HepG2 (cell line): ENCODE results near the gene NCBP2. TPM values are rescaled to one million over a fixed set of nuclear protein-coding genes. Genes with fewer than 3 reads are reported as not detected.

Experiments
- FOXK1 ChIP-seq: sonication (generic); formaldehyde crosslinking; IDR thresholded peaks from 2 replicates; pipeline ENCODE4 v1.4.0; 2020; ENCODE audit warnings: low read depth, missing genetic modification reagents, borderline replicate concordance
- NFYB ChIP-seq: sonication (generic); formaldehyde crosslinking; IDR thresholded peaks from 2 replicates; pipeline ENCODE4 v1.4.0; 2020; ENCODE audit warnings: missing genetic modification reagents
- PHB2 ChIP-seq: fragments of 450-650 bp; IDR thresholded peaks from 2 replicates; pipeline ENCODE4 v1.6.1; 2018; ENCODE audit not compliant: partially characterized antibody
- STAG1 ChIP-seq: sonication (generic); formaldehyde crosslinking; IDR thresholded peaks from 2 replicates; pipeline ENCODE4 v1.4.0; 2020; ENCODE audit warnings: missing genetic modification reagents
- TOPORS ChIP-seq: sonication (generic); formaldehyde crosslinking; IDR thresholded peaks from 2 replicates; pipeline ENCODE4 v1.8.0; 2023; ENCODE audit warnings: mild to moderate bottlenecking, missing genetic modification reagents
- YEATS2 ChIP-seq: sonication (generic); formaldehyde crosslinking; IDR thresholded peaks from 2 replicates; pipeline ENCODE4 v1.4.0; 2020; ENCODE audit warnings: missing genetic modification reagents, borderline replicate concordance
- ZNF282 ChIP-seq: fragments of 450-650 bp; IDR thresholded peaks from 2 replicates; pipeline ENCODE4 v1.6.1; 2018; ENCODE audit not compliant: partially characterized antibody
- ZNF326 ChIP-seq: sonication (generic); formaldehyde crosslinking; IDR thresholded peaks from 2 replicates; pipeline ENCODE4 v1.4.0; 2020; ENCODE audit warnings: missing genetic modification reagents, borderline replicate concordance
- ZNF337 ChIP-seq: sonication (generic); formaldehyde crosslinking; IDR thresholded peaks from 2 replicates; pipeline ENCODE4 v1.5.1; 2020; ENCODE audit warnings: missing genetic modification reagents, low read depth, mild to moderate bottlenecking, borderline replicate concordance
- ZNF510 ChIP-seq: sonication (generic); formaldehyde crosslinking; IDR thresholded peaks from 2 replicates; pipeline ENCODE4 v1.4.0; 2020; ENCODE audit warnings: low read depth, mild to moderate bottlenecking, missing genetic modification reagents
- ZNF766 ChIP-seq: sonication (generic); formaldehyde crosslinking; IDR thresholded peaks from 2 replicates; pipeline ENCODE4 v1.5.0; 2020; ENCODE audit warnings: missing genetic modification reagents, borderline replicate concordance
- polyA plus RNA-seq, 8 experiments: library from polyadenylated mRNA; depleted of rRNA in 3 of 8; stranded (reverse) in 7 of 8; unstranded in 1 of 8; fragments of >200 nt; fragmentation: Illumina TruSeq in 4 of 8; extraction: Trizol in 4 of 8; gene quantifications; 2 replicates each; pipeline versions ENCODE4 v1.2.1 to v1.2.3, GENCODE V29; 2011 to 2016; ENCODE audit warnings: low read depth in 4 of 8, missing spikeins in 1 of 8, mixed read lengths in 1 of 8; ENCODE audit not compliant: insufficient read depth in 1 of 8
- total RNA-seq, 5 experiments: library from RNA; depleted of rRNA; stranded (reverse); fragments of >200 nt; fragmentation: Illumina TruSeq; extraction: Trizol; gene quantifications; 2 replicates each; pipeline ENCODE4 v1.2.3, GENCODE V29; 2016; ENCODE audit warnings: low read depth in 1 of 5
- TF ChIP-seq, protein P1 (sequence below): fragments of 450-650 bp; IDR thresholded peaks from 2 replicates; pipeline ENCODE4 v1.6.1; 2016
- TF ChIP-seq, protein P2 (sequence below): IDR thresholded peaks from 2 replicates; pipeline ENCODE4 v1.6.1; 2016; ENCODE audit warnings: mild to moderate bottlenecking
- TF ChIP-seq, protein P3 (sequence below): sonication (generic); formaldehyde crosslinking; IDR thresholded peaks from 2 replicates; pipeline ENCODE4 v1.4.0; 2020; ENCODE audit warnings: missing genetic modification reagents, borderline replicate concordance
- TF ChIP-seq, protein P4 (sequence below): sonication (generic); formaldehyde crosslinking; conservative IDR thresholded peaks from 2 replicates; pipeline ENCODE4 v1.4.0; 2020; ENCODE audit warnings: mild to moderate bottlenecking, missing genetic modification reagents, moderate library complexity
- TF ChIP-seq, protein P5 (sequence below): sonication (generic); formaldehyde crosslinking; IDR thresholded peaks from 2 replicates; pipeline ENCODE4 v1.4.0; 2020; ENCODE audit warnings: mild to moderate bottlenecking, missing genetic modification reagents, borderline replicate concordance
- TF ChIP-seq, protein P6 (sequence below): sonication (generic); formaldehyde crosslinking; IDR thresholded peaks from 2 replicates; pipeline ENCODE4 v1.5.0; 2020; ENCODE audit warnings: missing genetic modification reagents

NCBP2 gene
- total and polyA plus RNA-seq, 2 of the 13 experiments (the other 11 are each of a cell fraction or from before 2014, with no cell fraction given) = 58.7 to 95.5 TPM

DNA sequence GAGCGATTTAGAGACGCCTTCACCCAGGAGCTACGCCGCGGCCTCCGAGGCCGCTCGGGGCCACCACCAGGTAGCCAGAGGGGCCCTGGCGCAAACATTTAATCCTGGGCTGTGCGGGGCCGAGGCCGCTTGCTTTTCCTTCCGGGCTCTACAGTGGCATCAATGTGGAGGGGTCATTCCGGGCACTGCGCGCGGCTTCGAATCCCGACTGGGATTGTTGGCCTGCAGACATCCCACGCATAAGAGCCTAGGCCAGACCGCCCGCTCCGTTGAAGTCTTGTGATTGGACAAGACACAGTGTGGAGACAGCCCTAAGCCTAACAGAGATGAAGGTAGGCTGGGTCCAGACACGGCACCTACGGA is 568 bp upstream of the NCBP2 start (continued):
- TF ChIP-seq, protein P1, sequence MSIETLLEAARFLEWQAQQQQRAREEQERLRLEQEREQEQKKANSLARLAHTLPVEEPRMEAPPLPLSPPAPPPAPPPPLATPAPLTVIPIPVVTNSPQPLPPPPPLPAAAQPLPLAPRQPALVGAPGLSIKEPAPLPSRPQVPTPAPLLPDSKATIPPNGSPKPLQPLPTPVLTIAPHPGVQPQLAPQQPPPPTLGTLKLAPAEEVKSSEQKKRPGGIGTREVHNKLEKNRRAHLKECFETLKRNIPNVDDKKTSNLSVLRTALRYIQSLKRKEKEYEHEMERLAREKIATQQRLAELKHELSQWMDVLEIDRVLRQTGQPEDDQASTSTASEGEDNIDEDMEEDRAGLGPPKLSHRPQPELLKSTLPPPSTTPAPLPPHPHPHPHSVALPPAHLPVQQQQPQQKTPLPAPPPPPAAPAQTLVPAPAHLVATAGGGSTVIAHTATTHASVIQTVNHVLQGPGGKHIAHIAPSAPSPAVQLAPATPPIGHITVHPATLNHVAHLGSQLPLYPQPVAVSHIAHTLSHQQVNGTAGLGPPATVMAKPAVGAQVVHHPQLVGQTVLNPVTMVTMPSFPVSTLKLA = no peak
- no peak for TF ChIP-seq TOPORS (CRISPR knock-in tag)
- no peak for TF ChIP-seq YEATS2
- TF ChIP-seq ZNF337 = no peak
- TF ChIP-seq, protein P2, sequence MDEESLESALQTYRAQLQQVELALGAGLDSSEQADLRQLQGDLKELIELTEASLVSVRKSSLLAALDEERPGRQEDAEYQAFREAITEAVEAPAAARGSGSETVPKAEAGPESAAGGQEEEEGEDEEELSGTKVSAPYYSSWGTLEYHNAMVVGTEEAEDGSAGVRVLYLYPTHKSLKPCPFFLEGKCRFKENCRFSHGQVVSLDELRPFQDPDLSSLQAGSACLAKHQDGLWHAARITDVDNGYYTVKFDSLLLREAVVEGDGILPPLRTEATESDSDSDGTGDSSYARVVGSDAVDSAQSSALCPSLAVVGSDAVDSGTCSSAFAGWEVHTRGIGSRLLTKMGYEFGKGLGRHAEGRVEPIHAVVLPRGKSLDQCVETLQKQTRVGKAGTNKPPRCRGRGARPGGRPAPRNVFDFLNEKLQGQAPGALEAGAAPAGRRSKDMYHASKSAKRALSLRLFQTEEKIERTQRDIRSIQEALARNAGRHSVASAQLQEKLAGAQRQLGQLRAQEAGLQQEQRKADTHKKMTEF (CRISPR knock-in tag) = no peak
- TF ChIP-seq, protein P3, sequence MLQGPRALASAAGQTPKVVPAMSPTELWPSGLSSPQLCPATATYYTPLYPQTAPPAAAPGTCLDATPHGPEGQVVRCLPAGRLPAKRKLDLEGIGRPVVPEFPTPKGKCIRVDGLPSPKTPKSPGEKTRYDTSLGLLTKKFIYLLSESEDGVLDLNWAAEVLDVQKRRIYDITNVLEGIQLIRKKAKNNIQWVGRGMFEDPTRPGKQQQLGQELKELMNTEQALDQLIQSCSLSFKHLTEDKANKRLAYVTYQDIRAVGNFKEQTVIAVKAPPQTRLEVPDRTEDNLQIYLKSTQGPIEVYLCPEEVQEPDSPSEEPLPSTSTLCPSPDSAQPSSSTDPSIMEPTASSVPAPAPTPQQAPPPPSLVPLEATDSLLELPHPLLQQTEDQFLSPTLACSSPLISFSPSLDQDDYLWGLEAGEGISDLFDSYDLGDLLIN (CRISPR knock-in tag) = peak; percentile 20; the same call in 1 of the 2 replicates
- TF ChIP-seq, protein P4, sequence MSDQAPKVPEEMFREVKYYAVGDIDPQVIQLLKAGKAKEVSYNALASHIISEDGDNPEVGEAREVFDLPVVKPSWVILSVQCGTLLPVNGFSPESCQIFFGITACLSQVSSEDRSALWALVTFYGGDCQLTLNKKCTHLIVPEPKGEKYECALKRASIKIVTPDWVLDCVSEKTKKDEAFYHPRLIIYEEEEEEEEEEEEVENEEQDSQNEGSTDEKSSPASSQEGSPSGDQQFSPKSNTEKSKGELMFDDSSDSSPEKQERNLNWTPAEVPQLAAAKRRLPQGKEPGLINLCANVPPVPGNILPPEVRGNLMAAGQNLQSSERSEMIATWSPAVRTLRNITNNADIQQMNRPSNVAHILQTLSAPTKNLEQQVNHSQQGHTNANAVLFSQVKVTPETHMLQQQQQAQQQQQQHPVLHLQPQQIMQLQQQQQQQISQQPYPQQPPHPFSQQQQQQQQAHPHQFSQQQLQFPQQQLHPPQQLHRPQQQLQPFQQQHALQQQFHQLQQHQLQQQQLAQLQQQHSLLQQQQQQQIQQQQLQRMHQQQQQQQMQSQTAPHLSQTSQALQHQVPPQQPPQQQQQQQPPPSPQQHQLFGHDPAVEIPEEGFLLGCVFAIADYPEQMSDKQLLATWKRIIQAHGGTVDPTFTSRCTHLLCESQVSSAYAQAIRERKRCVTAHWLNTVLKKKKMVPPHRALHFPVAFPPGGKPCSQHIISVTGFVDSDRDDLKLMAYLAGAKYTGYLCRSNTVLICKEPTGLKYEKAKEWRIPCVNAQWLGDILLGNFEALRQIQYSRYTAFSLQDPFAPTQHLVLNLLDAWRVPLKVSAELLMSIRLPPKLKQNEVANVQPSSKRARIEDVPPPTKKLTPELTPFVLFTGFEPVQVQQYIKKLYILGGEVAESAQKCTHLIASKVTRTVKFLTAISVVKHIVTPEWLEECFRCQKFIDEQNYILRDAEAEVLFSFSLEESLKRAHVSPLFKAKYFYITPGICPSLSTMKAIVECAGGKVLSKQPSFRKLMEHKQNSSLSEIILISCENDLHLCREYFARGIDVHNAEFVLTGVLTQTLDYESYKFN (CRISPR knock-in tag) = peak; percentile 7; the same call in 1 of the 2 replicates
- TF ChIP-seq STAG1 (CRISPR knock-in tag) = no peak
- no peak for TF ChIP-seq PHB2
- no peak for TF ChIP-seq FOXK1
- no peak for TF ChIP-seq ZNF326 (CRISPR knock-in tag)
- TF ChIP-seq ZNF282 = no peak
- TF ChIP-seq, protein P5, sequence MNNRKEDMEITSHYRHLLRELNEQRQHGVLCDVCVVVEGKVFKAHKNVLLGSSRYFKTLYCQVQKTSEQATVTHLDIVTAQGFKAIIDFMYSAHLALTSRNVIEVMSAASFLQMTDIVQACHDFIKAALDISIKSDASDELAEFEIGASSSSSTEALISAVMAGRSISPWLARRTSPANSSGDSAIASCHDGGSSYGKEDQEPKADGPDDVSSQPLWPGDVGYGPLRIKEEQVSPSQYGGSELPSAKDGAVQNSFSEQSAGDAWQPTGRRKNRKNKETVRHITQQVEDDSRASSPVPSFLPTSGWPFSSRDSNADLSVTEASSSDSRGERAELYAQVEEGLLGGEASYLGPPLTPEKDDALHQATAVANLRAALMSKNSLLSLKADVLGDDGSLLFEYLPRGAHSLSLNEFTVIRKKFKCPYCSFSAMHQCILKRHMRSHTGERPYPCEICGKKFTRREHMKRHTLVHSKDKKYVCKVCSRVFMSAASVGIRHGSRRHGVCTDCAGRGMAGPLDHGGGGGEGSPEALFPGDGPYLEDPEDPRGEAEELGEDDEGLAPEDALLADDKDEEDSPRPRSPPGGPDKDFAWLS = 0 out of 2 replicates have a peak, but pooled peaks have one; percentile 41
- TF ChIP-seq ZNF766 = no peak
- TF ChIP-seq, protein P6, sequence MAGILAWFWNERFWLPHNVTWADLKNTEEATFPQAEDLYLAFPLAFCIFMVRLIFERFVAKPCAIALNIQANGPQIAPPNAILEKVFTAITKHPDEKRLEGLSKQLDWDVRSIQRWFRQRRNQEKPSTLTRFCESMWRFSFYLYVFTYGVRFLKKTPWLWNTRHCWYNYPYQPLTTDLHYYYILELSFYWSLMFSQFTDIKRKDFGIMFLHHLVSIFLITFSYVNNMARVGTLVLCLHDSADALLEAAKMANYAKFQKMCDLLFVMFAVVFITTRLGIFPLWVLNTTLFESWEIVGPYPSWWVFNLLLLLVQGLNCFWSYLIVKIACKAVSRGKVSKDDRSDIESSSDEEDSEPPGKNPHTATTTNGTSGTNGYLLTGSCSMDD (CRISPR knock-in tag) = no peak
- no peak for TF ChIP-seq ZNF510
- TF ChIP-seq NFYB (CRISPR knock-in tag) = no peak
